Gastroesophageal sphincter (tissue), 3 donors: ENCODE results near the gene KRT17.

Experiments
- CTCF ChIP-seq, 4 experiments: fragments of 200-600 bp in 2 of 4; fragments of 450-650 bp in 2 of 4; sonication (generic) in 1 of 4; IDR thresholded peaks; one replicate each; pipeline ENCODE4 v1.5.1; 2017 to 2019; ENCODE audit warnings: antibody characterized with exemption in 4 of 4, mild to moderate bottlenecking in 2 of 4, moderate library complexity in 2 of 4
- POLR2A ChIP-seq, 2 donors: fragments of 450-650 bp; IDR thresholded peaks; one replicate each; pipeline ENCODE4 v1.6.1; 2017; ENCODE audit warnings: antibody characterized with exemption in 2 of 2, mild to moderate bottlenecking in 2 of 2, moderate library complexity in 1 of 2

DNA sequence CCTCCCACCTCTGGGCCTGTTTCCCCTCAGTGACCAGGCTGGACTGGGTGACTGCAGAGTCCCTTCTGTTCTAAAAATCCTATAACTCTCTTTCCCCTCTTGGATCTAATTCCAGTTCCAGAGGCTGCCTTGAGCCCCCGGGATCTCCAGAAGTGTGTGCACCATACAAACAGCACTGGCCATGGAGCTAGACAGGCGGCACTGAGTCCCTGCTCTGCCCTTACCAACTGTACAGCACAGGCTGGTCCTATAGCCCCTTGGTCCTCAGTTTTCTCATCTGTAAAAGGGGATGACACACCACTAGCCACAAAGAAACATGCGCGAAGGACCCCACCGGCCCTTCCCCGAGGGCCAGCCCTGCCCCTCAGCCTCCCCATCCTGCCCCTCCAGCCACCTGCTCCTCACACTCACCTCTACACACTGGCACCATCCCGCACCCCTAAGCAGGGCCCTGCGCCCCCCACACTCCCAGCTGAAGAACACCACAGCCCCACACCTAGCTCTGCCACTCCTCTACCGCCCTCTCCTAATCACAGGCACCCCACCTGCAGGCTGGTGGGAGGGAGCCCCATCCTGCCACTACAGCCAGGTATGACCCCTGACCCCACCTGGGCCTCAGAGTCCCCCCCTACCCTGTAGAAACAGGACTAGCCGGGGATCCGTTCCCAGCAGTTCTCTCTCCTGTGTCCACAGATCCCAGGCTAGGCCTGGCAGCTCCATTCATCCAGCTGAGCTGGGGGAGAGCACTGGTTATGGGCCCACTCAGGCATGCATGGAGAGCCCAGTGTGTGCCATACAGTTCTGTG lies 10.9 kb downstream of the KRT17 start:
- TF ChIP-seq CTCF (IDR thresholded peaks at IDR 0.05) (no peak), POLR2A (IDR thresholded peaks at IDR 0.05) (no peak)
